Right lobe of liver (tissue), 4 donors: ENCODE data around the gene CHKB.

Experiments used
- POLR2A ChIP-seq: fragments of 450-650 bp; IDR thresholded peaks from one replicate; pipeline ENCODE4 v1.6.1; 2017; ENCODE audit warnings: antibody characterized with exemption, mild to moderate bottlenecking
- TF ChIP-seq, protein P1 (sequence below), 4 donors: fragments of 200-600 bp in 3 of 4; fragments of 450-650 bp in 1 of 4; IDR thresholded peaks; one replicate each; pipeline versions ENCODE4 v1.5.1 to v1.8.0; 2016 to 2022; ENCODE audit warnings: antibody characterized with exemption in 4 of 4, mild to moderate bottlenecking in 2 of 4
- donor health status: DM: no; HTN: no; CAD: no.
- donor health status: DM: no; HTN: no; CAD: no.
- donor health status: DM: no; HTN: yes; CAD: no.

DNA sequence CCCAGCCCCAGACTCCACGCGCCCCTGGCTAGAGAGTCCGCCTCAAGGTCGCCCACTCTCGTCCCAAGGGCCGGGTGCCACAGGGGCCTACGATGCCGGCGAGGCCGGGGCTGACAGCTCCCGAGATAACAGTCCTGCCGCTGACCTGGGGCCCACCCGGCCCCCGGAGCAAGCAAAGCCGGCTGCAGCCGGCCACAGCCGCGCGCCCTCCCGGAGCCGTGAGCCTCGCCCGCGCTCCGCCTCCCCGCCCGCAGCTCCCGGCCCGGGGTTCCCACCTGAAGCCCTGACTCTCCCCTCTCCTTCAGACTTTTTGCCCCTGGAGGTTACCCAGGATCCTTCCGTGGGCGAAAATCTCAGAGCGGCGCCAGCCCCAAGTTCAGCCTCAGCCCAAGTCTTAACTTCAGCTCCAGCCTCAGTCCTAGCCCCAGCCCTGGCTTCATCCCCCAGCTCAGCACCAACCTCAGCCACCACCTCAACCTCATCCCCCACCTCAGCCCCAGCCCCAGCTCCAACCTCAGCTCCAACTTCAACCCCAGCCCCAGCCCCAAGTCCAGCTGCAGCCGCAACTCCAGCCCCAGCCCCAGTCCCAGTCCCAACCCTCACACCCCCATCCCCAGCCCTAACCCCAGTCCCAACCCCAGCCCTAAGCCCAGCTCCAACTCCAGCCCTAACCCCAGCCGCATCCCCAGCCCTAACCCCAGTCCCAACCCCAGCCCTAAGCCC is 35.2 kb downstream of the CHKB start:
- TF ChIP-seq, protein P1, sequence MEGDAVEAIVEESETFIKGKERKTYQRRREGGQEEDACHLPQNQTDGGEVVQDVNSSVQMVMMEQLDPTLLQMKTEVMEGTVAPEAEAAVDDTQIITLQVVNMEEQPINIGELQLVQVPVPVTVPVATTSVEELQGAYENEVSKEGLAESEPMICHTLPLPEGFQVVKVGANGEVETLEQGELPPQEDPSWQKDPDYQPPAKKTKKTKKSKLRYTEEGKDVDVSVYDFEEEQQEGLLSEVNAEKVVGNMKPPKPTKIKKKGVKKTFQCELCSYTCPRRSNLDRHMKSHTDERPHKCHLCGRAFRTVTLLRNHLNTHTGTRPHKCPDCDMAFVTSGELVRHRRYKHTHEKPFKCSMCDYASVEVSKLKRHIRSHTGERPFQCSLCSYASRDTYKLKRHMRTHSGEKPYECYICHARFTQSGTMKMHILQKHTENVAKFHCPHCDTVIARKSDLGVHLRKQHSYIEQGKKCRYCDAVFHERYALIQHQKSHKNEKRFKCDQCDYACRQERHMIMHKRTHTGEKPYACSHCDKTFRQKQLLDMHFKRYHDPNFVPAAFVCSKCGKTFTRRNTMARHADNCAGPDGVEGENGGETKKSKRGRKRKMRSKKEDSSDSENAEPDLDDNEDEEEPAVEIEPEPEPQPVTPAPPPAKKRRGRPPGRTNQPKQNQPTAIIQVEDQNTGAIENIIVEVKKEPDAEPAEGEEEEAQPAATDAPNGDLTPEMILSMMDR (IDR thresholded peaks at IDR 0.05), result no peak
- no peak for TF ChIP-seq POLR2A
